ENCODE measurements around the gene SCARF2. TPM values are rescaled to one million over a fixed set of nuclear protein-coding genes. Genes with fewer than 3 reads are reported as not detected.
"Not testable (repeated sequence)": the region's sequence is repeated elsewhere in the genome, so short reads cannot be mapped to it uniquely, and the experiment has no call there.

Gene SCARF2
- total RNA-seq, 1 donor from 2014 or later, result 4.6 TPM

DNA sequence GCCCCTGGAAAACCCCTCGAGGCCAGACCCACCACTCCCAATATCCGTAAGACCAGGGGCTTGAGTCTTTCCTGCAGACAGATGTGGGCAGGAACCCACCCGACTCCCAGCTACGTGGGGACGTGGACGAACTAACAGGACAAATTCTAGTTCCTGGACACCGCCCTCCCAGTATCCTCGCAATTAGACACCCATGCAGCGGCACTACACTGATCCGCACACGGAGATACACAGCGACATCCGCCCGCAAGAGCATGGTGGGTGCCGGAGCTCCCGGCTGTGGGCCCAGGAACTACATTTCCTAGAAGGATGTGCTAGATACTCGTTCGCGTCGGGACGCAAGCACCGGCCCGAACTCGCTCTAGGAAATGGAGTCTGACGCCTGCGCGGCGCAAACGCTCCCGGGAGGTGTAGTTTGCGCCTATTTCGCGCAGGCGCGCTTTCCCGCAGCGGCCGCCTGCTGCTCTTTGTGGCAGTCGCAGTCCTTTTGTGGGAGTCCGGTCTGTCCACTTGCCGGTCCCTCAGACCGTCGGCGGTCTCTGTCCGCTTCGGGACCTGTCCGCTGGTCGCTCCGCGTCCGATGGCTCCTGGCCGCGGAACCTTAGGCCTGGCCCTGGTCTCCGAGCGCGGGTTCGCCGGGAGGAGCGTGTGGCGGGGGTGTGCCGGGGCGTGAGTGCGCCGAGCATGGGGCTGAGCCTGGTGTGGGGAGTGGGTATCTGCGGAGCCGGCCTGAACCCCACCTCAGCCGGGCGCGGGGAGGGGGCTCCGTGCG, 43.7 kb downstream of the SCARF2 start, which contains the start of gene ZNF74:
ZNF74 (plus strand) TSS at position 447 of the 772 bp plus-strand sequence. CDS start 478 bp downstream, outside the sequence.
- DNase-seq (ENCODE audit: low read depth in 2 of 2), result peak; percentile 75 to 89

DNA sequence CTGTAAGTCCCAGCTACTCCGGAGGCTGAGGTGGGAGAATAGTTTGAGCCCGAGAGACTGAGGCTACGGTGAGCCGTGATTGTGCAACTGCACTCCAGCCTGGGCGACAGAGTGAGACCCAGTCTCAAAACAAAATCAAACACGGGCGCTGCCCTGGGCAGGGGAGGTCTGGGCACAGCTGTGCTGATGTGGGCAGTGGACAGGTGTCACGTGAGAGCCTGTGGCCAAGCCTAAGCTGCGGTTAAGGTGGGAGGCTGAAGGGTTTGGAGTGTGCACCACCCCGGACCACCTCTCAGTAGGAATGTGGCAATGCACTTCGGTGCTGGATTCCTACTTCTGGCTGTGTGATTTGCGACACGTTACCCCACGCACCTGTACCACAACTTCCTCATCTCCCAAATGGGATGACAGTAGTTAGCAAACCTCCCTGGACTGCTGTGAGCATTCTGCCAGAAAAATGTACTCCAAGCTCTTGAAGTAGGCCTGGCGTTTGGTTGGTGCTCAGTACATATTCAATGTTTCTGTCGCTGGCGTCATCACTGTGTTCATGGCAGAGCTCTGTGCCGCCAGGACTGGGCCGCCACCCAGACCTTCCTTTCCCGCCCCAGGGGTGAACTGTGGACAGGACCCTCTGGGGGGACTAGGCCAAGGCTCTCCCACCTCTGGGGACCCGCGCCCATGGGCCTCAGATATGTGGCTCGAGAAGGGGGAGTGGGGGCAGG, 44.5 kb downstream of the SCARF2 start:
- no peak for DNase-seq (ENCODE audit: low read depth in 2 of 2)

DNA sequence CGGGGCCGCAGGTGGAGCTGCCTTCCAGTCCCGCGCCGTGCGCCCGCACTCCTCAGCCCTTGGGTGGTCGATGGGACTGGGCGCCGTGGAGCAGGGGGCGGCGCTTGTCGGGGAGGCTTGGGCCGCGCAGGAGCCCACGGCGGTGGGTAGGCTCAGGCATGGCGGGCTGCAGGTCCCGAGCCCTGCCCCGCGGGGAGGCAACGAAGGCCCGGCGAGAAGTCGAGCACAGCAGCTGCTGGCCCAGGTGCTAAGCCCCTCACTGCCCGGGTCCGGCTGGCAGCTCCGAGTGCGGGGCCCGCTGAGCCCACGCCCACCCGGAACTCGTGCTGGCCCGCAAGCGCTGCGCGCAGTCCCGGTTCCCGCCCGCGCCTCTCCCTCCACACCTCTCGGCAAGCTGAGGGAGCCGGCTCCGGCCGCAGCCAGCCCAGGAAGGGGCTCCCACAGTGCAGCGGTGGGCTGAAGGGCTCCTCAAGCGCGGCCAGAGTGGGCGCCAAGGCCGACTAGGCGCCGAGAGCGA, 45.2 kb downstream of the SCARF2 start:
- DNase-seq (ENCODE audit: low read depth in 2 of 2), result not testable (repeated sequence)

DNA sequence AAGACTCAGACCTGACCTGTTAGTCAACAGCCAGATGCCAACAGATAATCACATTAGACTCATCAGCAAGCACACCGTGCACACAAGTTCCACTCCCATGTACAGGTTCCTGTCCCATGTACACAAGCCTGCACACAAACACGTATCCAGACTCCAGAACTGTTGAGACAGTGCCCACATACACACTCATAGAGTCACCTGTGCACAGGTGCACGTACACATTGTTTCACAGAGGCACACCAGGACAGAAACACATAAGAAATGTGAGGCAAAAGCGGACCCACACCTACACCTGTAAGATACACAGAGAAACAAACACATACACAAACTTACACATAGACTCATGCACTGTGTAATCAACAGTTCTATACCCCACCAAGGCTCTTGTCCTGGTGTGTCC, 46.4 kb downstream of the SCARF2 start:
- no peak for DNase-seq (ENCODE audit: low read depth in 2 of 2)

DNA sequence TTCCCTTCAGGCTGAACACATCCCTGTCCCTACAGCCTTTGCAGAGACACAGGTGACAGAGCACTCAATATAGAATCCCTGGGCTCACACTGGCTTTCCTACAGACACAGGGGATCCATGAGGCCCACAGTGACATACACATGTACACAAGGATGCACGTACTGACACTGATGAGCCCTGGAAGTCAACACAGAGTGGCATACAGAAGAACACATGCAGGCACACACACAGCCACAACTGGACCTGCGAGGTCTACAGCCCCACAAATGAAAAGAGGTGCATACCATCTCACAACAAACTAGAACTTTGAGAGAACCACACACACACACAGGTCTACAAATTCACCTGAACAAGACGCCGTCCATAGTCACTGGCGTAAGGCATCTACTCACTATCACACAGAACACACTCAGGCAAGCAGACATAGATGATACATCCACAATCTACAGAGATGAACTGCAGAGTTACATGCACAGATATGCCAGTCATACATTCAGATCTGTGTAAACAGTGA, 47.2 kb downstream of the SCARF2 start:
- DNase-seq (ENCODE audit: low read depth in 2 of 2), result no peak

DNA sequence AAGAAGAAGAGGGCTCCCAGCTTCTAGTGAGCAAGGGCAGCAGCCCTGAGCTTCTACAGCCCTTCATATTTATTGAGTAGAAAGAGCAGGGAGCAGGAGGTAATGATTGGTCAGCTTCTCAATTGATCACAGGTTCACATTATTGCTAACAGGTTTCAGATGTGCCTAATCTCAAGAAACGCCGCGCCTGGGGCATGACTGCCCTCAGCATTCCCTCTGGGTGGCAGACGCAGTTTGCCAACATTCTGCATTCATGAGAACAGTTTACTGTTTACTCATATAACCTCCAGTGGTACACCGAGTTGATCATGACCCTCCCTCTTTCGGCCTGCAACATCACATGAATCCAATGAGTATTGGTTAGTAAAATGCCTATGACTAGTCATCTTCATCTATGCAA, 48.3 kb downstream of the SCARF2 start:
- no peak for DNase-seq (ENCODE audit: low read depth in 2 of 2)

DNA sequence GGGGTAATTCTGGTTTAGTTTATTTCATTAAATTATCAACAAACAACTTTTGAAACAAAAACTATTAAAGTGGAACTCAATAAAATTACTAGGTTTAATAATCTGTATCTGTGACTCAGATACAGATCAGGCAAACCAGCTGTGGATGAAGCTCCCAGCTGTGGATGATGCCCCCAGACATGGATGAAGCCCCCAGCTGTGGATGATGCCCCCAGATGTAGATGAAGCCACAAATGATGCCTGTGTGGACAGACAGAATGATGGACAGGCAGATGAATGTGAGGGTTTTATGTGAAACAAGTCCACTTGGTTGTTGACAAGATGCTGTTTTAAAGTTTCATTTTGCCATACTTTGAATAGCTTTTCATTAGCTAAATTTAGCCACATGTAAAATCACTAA, 49.4 kb downstream of the SCARF2 start:
- no peak for DNase-seq (ENCODE audit: low read depth in 2 of 2)

DNA sequence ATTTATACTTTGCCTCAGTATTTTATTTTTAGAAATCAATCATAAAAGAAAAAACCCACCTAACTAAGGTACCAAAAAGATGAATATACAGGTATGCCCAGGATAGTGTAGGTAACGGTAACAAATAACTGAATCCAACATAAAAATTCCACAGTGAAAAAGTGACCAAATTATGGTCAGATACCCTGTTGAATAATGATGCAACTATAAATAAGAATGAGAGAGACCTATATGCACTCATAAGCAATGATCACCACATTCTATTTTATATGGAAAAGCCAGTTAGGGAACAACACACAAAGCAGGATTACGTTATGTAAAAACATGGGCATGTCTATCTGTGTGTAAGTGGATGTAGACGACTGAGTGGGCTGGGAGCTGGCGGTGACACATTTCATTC, 50.7 kb downstream of the SCARF2 start:
- no peak for DNase-seq (ENCODE audit: low read depth in 2 of 2)

DNA sequence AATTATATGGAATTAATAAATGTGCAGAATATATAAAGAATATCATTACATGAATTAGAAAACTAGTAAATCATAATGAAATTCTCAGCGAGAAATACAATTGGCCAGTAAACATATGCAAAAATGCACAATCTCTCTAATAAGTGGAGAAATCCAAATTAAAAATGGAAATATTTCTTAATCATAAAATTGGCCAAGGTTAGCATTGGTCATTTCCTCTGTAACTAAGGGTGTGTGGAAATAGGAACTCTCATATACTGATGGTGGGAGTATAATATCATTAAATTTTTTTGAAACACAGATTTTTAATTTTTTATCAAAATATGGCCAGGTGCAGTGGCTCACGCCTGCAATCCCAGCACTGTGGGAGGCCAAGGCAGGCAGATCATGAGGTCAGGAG, 51.3 kb downstream of the SCARF2 start:
- no peak for DNase-seq (ENCODE audit: low read depth in 2 of 2)

DNA sequence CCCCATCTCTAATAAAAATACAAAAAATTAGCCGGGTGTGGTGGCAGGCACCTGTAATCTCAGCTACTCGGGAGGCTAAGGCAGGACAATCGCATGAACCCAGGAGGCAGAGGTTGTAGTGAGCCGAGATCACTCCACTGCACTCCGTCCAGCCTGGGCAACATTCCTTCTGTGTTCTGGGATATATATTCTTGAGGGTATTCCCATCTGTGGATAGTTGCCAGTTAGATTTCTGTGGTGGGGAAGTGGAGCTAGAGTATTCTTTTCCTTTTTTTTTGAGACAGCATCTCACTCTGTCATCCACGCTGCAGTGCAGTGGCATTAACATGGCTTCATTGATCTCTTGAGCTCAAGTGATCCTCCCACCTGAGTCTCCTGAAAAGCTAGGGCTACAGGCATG, 52.8 kb downstream of the SCARF2 start:
- DNase-seq (ENCODE audit: low read depth in 2 of 2), result no peak

DNA sequence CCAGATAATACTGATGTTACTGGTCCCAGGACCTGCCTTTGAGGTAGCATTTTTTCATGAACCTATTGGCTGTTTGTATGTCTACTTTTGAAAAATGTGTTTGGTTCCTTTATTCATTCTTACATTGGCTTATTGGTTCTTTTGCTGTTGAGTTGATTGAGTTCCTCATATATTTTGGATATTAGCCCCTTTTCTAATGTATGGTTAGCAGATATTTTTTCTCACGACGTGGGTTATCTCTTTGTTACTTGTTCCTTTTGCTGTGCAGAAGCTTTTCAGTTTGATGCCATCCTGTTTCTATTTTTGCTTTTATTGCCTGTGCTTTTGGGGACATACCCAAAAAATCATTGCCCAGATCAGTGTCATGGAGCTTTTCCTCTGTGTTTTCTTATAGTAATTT, 53.5 kb downstream of the SCARF2 start:
- no peak for DNase-seq (ENCODE audit: low read depth in 2 of 2)

DNA sequence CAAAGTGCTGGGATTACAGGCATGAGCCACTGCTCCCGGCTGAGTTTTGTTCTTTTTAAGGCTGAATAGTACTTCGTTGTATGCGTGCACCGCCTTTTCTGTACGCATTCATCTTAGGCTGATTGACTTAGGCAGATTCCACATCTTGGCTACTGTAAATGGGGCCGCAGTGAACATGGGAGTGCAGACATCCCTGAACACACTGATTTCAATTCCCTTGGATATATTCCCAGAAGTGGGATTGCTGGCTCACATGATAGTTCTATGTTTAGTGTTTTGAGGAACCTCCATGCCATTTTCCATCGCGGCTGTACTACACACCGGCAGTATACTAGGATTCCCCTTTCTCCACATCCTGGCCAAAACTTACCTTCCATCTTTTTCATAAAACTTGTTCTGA, 54.1 kb downstream of the SCARF2 start:
- no peak for DNase-seq (ENCODE audit: low read depth in 2 of 2)

DNA sequence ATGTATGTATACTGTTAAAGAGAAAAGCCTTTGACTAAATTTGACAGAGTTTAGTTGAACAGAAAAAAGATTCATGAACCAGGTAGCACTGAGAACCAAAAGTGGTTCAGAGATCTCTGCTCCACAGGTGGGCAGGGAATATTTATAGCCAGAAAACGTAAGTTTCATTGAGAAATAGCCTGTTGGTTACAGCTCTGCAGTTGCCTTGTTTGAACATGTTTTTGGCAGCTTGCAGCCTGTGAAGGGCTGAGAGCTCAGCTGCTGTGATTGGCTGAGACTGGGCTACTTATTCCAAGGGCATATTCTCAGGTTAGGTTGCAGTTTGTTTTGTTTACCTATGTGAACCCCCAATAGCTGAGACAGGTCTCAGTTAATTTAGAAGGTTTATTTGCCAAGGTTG, 57.1 kb downstream of the SCARF2 start:
- DNase-seq (ENCODE audit: low read depth in 2 of 2), result no peak

DNA sequence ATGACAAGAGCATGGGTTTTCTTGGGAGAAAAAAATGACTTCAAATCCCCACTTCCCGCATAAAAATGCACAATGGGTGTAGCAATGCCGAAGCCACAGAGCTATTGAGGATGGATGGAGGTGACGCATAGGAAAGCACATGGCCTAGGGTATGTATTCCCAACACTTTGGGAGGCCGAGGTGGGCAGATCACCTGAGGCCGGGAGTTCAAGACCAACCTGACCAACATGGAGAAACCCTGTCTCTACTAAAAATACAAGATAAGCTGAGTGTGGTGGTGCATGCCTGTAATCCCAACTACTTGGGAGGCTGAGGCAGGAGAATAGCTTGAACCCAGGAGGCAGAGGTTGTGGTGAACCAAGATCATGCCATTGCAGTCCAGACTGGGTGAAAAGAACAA, 58.9 kb downstream of the SCARF2 start:
- not testable (repeated sequence) for DNase-seq (ENCODE audit: low read depth in 2 of 2)

DNA sequence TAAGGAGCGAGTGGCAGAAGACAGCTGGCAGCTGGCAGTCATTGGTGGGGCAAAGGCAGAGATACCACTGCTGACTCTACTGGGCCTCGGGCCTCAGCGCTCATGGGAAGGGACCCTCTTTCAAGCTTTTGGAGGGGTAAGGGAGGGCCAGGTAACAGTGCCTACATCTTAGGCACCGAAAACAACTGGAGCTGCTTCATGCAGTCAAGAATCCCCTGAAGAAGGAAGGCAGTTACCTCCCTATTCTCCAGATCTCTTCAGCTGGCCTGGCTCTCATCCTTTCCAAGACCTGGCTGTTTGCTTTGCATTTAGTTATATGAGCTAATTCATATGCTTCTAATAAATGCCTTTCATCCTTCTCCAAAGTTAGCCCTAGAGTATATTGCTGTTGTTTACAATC, 59.5 kb downstream of the SCARF2 start:
- DNase-seq (ENCODE audit: low read depth in 2 of 2), result no peak

DNA sequence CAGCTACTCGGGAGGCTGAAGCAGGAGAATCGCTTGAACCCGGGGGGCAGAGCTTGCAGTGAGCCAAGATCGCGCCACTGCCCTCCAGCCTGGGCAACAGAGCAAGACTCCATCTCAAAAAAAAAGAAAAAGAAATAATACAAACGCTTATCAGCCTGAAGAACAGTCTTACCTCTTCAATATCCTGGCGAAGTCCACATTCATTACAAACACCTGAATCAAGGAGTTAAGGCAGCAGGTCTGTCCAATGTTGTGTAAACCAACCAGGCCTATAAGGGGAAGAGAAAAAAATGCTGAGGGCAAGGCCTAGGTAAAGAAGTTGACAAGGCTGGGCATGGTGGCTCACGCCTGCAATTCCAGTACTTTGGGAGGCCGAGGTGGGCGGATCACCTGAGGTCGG, 60.6 kb downstream of the SCARF2 start:
- not testable (repeated sequence) for DNase-seq (ENCODE audit: low read depth in 2 of 2)

DNA sequence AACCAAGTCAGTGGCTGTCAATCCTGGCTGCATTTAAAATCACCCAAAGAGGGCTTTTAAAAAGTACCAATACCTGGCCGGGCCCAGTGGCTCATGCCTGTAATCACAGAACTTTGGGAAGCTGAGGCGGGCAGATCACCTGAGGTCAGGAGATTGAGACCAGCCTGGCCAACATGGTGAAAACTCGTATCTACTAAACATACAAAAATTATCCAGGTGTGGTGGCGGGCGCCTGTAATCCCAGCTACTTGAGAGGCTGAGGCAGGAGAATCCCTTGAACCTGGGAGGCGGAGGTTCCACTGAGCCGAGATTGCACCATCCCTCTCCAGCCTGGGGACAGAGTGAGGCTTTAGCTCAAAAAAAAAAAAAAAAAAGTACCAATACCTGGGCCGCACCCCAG, 61.3 kb downstream of the SCARF2 start:
- DNase-seq (ENCODE audit: low read depth in 2 of 2), result not testable (repeated sequence)

Other genes starting within 250 kb of the SCARF2 start
- gene RTN4R, start 169.5 kb downstream of the SCARF2 start, total RNA-seq, result 1.2 and 2.3 TPM in 2 replicates
- gene DGCR6L, start 117.8 kb downstream of the SCARF2 start, total RNA-seq, result 33.9 and 59.7 TPM in 2 replicates
- gene ZNF74, start 43.7 kb downstream of the SCARF2 start, total RNA-seq, result 10.0 and 15.7 TPM in 2 replicates
- gene KLHL22, start 58.0 kb upstream of the SCARF2 start, total RNA-seq, result 14.9 and 23.6 TPM in 2 replicates
- gene MED15, start 69.8 kb upstream of the SCARF2 start, total RNA-seq, result 21.3 and 29.5 TPM in 2 replicates